GM23248 (cell line): ENCODE results near the gene SEC61B.

ENCODE experiments used
- EZH2 ChIP-seq: fragments of 200-600 bp; sonication (generic); IDR thresholded peaks from 2 replicates; pipeline ENCODE4 v1.6.1; 2018; ENCODE audit warnings: antibody characterized with exemption, mild to moderate bottlenecking; ENCODE audit not compliant: insufficient read depth, poor library complexity, severe bottlenecking
- EZH2phosphoT487 ChIP-seq: fragments of 200-600 bp; sonication (generic); IDR thresholded peaks from 2 replicates; pipeline ENCODE4 v1.6.1; 2018; ENCODE audit warnings: antibody characterized with exemption, moderate library complexity, mild to moderate bottlenecking, low read depth; ENCODE audit not compliant: insufficient read depth

- TF ChIP-seq EZH2phosphoT487 = no peak
- no peak for TF ChIP-seq EZH2
Measured at GRCh38 chr9:99264070-99264680, 42.1 kb downstream of the SEC61B start.
